ENCODE measurements around the gene GATAD2B.

GRCh38 chr1:153922972-153923925 is at the start of gene GATAD2B:
- TF ChIP-seq POLR2A (IDR thresholded peaks at IDR 0.05) (peak; percentile 2 to 68), CTCF (IDR thresholded peaks at IDR 0.05 in 4 of 5, conservative IDR thresholded peaks at IDR 0.05 in 1 of 5) (no peak)
